D721Med (cell line): ENCODE data around the gene HVCN1.

Source experiments
- DNase-seq: peaks from one replicate; pipeline ENCODE4 v3.0.0; 2011; ENCODE audit warnings: low spot score; ENCODE audit not compliant: insufficient read length
- FAIRE-seq: peaks from 2 replicates; lab custom pipeline; 2011; peaks lifted over from hg19 to GRCh38; lab: Jason Lieb, UNC
- TF ChIP-seq, protein P1 (sequence below): IDR thresholded peaks from 2 replicates; pipeline ENCODE4 v1.5.1; 2012; ENCODE audit warnings: mild to moderate bottlenecking, control low read depth; ENCODE audit not compliant: insufficient read depth; ENCODE audit errors: missing control alignments

HVCN1 gene

DNA sequence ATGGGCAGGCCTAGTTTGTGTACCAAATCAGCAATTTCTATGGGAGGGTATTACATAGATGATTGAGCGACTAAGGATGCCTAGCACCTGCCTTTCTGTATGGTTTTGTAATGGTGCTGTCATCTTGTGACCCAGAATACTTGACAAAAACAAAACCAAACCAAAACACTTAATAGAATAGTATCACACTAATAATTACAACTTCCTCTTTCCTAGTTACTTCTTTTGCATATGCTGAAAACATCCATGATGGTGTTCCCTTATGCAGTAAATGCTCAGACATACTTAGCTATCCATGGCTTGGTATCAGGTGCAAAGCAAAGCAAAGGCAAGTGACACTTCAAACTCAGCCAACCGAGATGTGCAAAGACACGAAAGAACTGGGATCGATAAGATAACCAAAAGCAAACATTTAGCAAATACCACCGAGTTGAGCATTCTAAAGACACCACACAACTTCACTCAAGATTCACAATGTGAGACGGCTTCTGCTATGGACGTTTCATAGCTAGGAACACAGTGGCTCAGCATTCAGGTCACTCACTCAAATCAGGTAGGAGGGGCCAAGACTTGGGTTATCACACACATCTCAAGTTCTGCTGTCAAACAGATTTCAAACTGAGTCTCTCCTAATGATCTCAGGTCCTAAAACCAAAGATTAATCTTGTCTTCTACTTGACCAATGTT is 29.4 kb upstream of the HVCN1 start:
- DNase-seq (no peak), FAIRE-seq (no peak)
- TF ChIP-seq, protein P1, sequence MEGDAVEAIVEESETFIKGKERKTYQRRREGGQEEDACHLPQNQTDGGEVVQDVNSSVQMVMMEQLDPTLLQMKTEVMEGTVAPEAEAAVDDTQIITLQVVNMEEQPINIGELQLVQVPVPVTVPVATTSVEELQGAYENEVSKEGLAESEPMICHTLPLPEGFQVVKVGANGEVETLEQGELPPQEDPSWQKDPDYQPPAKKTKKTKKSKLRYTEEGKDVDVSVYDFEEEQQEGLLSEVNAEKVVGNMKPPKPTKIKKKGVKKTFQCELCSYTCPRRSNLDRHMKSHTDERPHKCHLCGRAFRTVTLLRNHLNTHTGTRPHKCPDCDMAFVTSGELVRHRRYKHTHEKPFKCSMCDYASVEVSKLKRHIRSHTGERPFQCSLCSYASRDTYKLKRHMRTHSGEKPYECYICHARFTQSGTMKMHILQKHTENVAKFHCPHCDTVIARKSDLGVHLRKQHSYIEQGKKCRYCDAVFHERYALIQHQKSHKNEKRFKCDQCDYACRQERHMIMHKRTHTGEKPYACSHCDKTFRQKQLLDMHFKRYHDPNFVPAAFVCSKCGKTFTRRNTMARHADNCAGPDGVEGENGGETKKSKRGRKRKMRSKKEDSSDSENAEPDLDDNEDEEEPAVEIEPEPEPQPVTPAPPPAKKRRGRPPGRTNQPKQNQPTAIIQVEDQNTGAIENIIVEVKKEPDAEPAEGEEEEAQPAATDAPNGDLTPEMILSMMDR = no peak

DNA sequence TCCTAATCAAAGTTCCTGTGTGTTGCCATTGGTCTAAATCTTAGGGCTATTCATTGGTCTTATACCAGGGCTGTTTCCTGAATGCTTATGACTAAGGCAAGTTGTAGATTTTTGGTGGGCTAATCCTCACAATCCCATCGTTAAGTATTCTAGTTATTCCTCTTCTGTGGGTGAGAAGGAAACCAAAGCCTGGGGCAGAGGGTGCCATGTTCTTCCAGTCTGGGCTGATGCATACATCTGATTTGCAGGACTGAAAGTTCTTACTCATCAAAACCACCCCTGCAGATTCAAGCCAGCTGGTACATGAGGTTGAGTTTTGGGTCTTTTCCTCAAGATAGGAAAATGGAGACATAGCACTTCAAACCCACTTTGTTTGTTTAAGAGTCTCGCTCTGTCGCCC is 28.1 kb upstream of the HVCN1 start:
- TF ChIP-seq, protein P1 = no peak
- DNase-seq = no peak
- no peak for FAIRE-seq

DNA sequence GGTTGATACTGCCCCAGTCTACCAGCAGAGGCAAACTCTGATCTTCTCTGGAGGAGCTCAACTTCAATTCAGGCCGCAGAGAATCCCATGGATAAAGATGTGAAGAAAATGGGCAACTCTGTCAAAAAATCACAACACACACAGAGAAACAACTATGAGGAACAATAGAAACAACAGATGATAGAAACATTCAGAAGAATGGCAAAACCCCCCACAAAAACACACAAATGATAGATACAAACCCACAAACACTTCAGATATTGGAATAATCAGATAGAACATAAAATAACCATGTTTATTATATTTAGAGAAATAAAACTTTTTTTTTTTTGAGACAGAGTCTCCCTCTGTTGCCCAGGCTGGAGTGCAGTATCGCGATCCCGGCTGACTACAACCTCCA is 20.0 kb upstream of the HVCN1 start:
- DNase-seq (no peak), FAIRE-seq (no peak)
- TF ChIP-seq, protein P1 = no peak

DNA sequence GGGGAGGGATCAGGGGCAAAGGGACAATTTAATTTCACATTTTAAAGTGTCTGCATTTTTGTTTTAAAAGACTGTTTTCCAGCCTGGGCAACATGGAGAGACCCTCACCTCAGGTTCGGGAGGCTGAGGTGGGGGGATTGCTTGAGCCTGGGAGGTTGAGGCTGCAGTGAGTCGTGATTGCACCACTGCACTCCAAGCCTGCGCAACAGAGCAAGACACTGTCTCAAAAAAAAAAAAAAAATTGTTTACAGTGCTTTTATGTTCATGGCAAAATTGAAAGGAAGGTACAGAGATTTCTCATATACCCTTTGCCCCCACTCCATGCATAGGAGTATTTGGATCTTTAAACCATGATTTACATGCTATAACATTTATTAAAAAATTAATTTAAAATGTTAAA is 16.4 kb upstream of the HVCN1 start:
- DNase-seq (no peak), FAIRE-seq (no peak)
- TF ChIP-seq, protein P1 = no peak

DNA sequence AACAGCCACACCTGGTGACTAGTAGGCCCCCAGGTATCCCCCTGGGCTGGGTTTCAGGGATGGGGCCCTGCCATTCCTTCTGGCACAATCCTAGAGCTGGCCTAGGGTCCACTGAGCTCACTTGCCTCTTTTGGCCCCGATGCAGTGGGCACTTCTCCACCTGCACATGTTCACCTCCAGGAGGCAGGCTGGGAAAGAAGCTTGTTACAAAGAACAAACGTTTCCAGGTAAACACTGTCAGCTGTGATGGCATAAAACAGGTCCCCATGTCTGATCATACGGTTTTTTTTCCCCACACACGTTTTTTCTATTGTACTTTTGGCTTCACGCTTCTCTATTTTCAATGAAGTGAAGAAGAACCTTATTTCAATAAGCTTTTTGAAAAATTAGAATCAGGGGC is 15.8 kb upstream of the HVCN1 start:
- TF ChIP-seq, protein P1 = no peak
- FAIRE-seq (no peak), DNase-seq (no peak)

DNA sequence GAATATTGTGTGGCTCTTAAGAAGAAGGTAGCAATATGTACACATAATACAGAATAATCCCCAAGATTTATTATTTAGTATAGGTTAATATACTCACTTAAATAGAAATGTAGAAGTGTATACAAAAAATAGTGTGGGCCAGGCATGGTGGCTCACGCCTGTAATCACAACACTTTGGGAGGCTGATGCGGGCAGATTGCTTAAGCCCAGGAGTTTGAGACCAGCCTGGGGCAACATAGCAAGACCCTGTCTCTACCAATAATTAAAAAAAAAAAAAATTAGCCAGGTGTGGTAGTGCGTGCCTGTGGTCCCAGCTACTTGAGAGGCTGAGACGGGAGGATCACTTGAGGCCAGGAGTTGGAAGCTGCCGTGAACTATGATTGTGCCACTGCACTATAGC is 15.3 kb upstream of the HVCN1 start:
- no peak for DNase-seq
- TF ChIP-seq, protein P1 = no peak
- FAIRE-seq = no peak

DNA sequence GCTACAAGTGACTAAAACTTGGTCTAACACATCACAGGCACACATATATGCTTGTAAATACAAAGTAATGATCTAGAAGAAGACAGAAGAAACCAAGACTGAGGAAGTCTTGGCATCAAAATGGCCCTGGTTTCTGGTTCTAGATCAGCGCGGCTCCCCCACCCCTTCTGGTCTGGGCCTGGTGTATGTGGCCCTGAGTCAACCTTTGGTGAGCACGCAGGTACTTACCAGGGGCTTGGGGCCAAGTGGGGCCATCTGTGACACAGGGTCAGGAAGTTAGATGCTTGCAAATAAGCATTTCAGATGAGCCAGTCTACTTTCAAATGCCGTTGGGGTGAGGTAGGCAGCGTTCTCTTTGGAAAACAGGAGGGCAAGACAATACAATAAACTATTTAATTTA is 13.2 kb upstream of the HVCN1 start:
- FAIRE-seq = no peak
- no peak for DNase-seq
- TF ChIP-seq, protein P1 = no peak
